ENCODE measurements around the gene ARSA.

DNA sequence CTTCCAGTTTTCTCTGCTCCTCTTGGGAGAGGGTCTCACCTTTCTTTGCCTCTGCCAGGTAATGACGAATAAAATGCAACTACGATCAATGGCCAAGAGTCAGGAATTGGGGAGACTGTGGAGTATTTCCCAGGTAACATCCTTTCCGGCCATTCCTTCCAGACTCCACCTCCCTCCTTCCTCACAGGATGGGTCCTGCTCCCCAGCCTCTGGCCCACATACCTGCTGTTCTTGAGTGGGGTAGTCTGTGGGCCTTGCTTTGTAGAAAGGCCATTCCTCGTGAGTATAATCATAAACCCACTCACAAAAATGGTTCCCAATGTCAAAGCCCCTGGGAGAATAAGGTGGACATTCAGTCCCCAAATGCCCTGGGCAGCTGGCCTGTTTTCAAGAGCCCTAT, 48.2 kb downstream of the ARSA start:
- TF ChIP-seq POLR2A (IDR thresholded peaks at IDR 0.05), result no peak
- no peak for TF ChIP-seq CTCF (IDR thresholded peaks at IDR 0.05)

Data from upper lobe of left lung (tissue), 4 donors.